HG03280 (cell line): ENCODE data around the gene L1TD1.
"Not testable (repeated sequence)": the region's sequence is repeated elsewhere in the genome, so short reads cannot be mapped to it uniquely, and the experiment has no call there.

Experiments
- ATAC-seq: cut with Tn5 transposase; IDR thresholded peaks from one replicate; pipeline ENCODE4 v1.9.1; 2021; ENCODE audit warnings: mild to moderate bottlenecking, moderate library complexity; ENCODE audit not compliant: unreplicated experiment

Gene L1TD1, protein sequence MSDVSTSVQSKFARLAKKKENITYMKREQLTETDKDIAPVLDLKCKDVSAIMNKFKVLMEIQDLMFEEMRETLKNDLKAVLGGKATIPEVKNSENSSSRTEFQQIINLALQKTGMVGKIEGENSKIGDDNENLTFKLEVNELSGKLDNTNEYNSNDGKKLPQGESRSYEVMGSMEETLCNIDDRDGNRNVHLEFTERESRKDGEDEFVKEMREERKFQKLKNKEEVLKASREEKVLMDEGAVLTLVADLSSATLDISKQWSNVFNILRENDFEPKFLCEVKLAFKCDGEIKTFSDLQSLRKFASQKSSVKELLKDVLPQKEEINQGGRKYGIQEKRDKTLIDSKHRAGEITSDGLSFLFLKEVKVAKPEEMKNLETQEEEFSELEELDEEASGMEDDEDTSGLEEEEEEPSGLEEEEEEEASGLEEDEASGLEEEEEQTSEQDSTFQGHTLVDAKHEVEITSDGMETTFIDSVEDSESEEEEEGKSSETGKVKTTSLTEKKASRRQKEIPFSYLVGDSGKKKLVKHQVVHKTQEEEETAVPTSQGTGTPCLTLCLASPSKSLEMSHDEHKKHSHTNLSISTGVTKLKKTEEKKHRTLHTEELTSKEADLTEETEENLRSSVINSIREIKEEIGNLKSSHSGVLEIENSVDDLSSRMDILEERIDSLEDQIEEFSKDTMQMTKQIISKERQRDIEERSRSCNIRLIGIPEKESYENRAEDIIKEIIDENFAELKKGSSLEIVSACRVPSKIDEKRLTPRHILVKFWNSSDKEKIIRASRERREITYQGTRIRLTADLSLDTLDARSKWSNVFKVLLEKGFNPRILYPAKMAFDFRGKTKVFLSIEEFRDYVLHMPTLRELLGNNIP

DNA sequence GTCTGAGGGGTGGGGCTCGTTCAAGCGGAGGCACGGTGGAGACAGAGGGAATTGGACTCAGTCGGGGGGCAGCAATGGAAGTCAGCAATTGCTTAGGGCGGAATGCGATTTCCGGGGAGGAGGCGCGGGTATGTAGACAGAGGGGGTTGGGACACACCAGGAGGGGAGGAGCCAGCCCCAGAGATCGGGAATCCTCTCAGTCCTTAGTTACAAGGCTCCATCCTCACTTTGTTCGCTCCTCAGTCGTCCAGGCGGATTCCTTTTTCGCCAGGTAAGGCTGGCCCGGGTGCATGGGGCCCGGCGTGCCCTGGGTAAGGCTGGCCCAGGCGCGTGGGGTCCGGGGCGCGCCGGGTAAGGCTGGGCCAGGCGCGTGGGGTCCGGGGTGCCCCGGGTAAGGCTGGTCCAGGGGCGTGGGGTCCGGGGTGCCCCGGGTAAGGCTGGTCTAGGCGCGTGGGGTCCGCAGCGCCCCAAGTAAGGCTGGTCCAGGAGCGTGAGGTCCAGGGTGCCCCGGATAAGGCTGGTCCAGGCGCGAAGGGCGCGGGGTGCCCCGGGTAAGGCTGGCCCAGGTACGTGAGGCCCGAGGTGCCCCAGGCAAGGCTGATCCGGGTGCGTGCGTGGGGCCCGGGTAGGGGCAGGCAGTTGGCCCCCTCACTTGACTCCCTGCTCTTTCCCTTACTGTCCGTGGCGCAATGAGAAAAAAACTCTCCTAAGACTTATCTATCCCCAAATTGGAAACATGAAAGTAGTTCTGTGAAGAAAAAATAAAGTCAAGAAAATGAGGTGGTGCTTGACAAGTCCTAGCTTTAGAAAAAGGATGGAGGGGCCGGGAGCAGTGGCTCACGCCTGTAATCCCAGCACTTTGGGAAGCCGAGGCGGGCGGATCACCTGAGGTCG lies at the start of gene L1TD1:
Gene L1TD1, plus strand, starts transcription at position 199 of the 894 bp plus-strand sequence. CDS start 11,780 bp downstream, outside the sequence.
- ATAC-seq = no peak

- no peak for ATAC-seq
Observed at GRCh38 chr1:62159940-62160348, 34.7 kb upstream of the L1TD1 start.

- no peak for ATAC-seq
Observed at GRCh38 chr1:62161711-62162110, 32.9 kb upstream of the L1TD1 start.

GRCh38 chr1:62170380-62170779 lies 24.3 kb upstream of the L1TD1 start:
- ATAC-seq = not testable (repeated sequence)

- no peak for ATAC-seq
Observed at GRCh38 chr1:62175568-62176179, 19.0 kb upstream of the L1TD1 start.

- no peak for ATAC-seq
Observed at GRCh38 chr1:62176597-62177312, 17.9 kb upstream of the L1TD1 start.

- no peak for ATAC-seq
Observed at GRCh38 chr1:62177621-62178020, 17.0 kb upstream of the L1TD1 start.

- ATAC-seq = no peak
Observed at GRCh38 chr1:62178372-62178771, 16.3 kb upstream of the L1TD1 start.

DNA sequence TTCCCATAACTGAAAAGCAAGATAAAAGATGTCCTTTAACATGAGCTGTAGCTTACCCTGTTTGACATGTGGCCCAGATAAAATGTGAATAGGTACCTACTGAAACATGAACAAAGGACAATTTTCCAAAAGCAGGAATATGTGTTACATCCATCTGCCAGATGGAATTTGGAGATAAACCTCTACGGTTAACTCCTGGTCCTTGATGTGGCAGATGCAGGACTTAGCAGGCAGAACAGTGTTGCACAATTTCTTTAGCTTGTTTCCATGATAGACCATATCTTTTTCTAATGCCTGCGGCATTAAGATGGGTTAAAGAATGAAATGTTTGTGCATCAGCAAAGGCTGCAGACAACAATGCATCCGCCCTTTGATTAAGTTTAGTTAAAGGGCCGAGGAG lies 14.6 kb upstream of the L1TD1 start:
- not testable (repeated sequence) for ATAC-seq

DNA sequence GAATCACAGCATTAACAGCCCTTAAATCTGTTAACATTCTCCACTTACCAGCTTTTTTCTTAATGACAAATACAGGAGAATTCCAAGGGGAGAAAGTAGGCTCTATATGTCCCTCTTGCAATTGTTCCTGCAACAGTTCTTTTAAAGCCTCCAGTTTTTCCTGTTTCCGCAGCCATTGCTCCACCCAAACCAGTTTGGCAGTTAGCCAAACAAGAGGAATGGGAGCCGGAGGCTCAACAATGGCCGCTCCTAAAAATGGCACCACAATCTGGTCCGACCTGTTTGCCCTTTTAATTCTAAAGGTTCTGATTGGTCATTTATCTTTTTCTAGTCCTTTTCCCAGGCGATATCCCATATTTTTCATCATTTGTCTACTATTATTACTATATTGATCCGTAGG lies 14.0 kb upstream of the L1TD1 start:
- ATAC-seq = no peak

DNA sequence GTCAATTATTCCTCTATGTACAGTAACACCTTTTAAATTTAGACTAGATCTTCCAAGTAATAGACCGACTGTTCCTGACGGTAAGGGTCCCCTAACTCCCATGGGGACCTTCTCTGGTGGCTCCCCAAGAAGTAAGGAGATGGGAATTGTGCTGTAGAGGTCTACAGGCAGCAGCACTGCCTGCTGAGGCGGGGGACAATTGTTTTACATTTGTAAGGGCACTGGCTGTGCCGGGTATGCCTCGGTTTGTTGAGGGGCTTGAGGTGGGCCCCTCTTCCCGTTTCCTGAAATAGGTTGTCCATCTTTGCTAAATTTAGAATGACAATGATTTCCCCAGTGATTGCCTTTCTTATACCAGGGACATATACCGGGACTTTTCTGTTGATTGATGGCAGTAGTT lies 13.1 kb upstream of the L1TD1 start:
- no peak for ATAC-seq

GRCh38 chr1:62182157-62182556 lies 12.5 kb upstream of the L1TD1 start:
- not testable (repeated sequence) for ATAC-seq

DNA sequence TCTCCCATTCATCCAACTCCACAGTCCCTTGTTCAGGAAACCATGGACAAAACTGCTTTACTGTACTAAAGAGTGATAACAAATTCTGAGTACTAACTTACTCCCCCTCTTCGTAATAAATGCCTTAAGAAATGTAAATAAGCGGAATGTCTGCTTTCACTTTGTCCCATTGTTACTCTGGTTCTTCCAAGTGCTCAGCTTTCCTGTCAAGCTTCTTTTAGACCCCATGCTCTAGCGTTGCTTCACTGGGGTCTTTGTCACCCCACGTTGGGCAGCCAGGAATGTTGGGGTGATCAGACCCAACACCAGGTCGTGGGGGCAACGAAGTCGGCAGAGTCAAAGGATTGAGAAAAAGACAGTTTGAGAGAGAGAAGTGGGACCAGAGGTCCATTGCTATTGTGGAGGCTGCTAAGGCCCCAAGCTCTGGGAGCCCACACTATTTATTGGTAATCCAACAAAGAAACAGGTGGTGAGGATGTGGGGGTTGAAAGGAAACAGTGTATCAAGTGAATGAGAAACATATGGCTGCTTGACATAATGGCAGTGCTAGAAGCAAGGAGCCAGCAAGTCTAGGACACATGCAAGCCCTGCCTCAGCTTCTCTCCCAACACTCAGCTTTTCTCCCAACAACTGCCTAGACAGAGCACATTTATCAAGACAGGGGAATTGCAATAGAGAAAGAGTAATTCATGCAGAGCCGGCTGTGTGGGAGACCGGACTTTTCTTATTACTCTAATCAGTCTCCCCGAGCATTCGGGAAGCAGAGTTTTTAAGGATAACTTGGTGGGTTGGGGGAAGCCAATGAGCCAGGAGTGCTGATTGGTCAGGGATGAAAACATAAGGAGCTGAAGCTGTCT lies 11.3 kb upstream of the L1TD1 start:
- ATAC-seq = not testable (repeated sequence)

DNA sequence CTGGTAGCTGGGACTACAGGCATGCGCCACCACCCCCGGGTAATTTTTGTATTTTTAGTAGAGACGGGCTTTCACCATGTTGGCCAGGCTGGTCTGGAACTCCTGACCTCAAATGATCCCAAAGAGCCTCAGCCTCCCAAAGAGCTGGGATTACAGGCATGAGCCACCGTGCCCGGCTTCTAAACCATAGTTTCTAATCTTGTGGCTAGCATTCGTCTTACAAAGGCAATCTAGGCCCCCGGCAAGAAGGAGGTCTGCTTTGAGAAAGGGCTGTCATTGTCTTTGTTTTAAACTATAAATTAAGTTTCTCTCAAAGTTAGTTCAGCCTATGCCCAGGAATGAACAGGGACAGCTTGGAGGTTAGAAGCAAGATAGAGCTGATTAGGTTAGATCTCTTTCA lies 10.3 kb upstream of the L1TD1 start:
- ATAC-seq = no peak

- ATAC-seq = not testable (repeated sequence)
Observed at GRCh38 chr1:62185233-62185632, 9.4 kb upstream of the L1TD1 start.

GRCh38 chr1:62185677-62186076 lies 9.0 kb upstream of the L1TD1 start:
- ATAC-seq = no peak

- ATAC-seq = no peak
Observed at GRCh38 chr1:62187548-62187947, 7.1 kb upstream of the L1TD1 start.

GRCh38 chr1:62188111-62188510 lies 6.5 kb upstream of the L1TD1 start:
- no peak for ATAC-seq
